Measurements from ENCODE around the gene GRIK1.
A peak's percentile ranks its signal among the peaks of the same experiment; 100 is the strongest.

GRIK1 gene

DNA sequence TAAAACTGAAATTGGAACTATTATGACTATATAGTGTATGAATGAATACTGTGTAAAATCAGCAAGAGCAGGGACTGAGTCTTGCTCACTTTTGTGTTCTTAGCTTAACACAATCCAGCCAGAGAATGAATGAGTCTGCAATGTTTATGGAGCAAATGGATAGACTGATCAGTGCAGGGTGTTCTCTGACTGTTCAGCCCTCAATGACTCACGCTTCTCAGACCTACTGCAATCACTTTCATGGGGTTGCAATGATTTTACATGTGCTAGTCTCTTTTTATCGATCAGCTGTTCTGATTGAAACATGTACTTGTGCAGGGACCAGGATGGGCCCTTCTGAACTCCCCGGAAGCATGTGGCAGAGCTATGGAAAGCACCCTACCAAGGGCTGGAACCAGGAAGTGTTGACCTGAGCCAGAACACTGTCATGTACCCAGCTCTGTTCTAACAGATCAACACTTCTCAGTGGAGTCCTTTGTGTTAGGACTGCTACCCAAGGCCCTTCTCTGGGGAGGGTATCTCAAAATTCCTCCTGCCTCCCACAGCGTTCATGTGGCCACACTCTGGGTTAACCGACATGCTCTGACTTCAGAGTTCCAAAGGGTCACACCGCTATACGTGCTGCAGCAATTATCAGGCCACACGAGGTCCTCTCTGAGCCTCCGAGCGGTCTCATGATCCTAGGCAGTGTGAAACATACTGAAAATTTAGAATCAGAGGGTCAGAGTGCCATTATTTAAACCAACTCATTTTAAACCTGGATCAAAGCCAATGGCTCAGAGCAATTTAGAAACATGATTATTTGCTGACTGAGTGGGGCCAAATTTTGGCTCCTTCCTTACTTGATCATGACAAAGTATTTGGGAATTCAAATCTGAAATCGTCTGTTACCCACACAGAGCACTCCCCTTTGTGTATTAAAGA lies 35.2 kb downstream of the GRIK1 start:
- no peak for DNase-seq

GRCh38 chr21:29896884-29897283 lies 42.9 kb downstream of the GRIK1 start:
- DNase-seq: no peak

DNA sequence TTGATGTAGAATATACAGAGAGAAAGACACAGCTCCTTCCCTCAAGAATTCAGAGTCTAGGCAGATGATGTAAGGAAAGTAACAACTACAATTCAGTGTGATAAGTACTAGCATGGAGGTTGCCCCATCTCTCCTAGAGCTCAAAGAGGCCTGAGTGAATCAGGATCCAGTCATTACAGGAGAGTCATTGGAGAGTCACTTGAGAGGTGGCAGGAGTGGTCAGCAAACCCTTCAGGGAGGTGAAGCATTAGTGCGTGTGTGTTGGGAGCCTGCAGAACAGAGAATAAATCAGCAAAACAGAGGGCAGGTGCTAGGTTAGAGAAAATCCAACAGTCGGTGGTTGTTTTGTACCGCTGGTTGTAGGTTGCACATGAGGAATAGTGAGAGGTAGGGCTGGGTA lies 46.1 kb downstream of the GRIK1 start:
- no peak for DNase-seq

GRCh38 chr21:29892379-29892778 lies 47.4 kb downstream of the GRIK1 start:
- no peak for DNase-seq

GRCh38 chr21:29888437-29888836 lies 51.4 kb downstream of the GRIK1 start:
- DNase-seq: no peak

- no peak for DNase-seq
Measured at GRCh38 chr21:29887313-29888009, 52.3 kb downstream of the GRIK1 start.

GRCh38 chr21:29885491-29885890 lies 54.3 kb downstream of the GRIK1 start:
- no peak for DNase-seq

DNA sequence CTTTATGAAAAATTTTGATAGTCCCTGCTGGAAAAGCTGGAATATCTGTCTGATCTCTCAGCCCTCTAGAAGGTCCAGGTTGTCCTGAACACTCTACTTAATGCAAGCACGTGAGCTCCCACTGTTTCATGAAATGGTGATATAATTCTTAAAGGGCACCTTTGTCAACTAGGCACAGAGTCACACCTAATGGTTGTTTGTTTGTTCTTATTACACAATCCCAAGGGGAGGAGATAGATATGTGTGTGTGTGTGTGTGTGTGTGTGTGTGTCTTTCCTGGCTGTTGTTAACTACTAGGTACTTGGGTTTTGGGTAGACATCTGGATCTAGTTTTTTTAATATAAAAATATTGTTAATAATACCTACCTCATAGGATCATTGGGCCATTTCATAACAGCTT lies 63.9 kb downstream of the GRIK1 start:
- no peak for DNase-seq

GRCh38 chr21:29875036-29875716 lies 64.6 kb downstream of the GRIK1 start:
- no peak for DNase-seq

GRCh38 chr21:29873908-29874307 lies 65.9 kb downstream of the GRIK1 start:
- DNase-seq: no peak

GRCh38 chr21:29870814-29871213 lies 69.0 kb downstream of the GRIK1 start:
- no peak for DNase-seq

DNA sequence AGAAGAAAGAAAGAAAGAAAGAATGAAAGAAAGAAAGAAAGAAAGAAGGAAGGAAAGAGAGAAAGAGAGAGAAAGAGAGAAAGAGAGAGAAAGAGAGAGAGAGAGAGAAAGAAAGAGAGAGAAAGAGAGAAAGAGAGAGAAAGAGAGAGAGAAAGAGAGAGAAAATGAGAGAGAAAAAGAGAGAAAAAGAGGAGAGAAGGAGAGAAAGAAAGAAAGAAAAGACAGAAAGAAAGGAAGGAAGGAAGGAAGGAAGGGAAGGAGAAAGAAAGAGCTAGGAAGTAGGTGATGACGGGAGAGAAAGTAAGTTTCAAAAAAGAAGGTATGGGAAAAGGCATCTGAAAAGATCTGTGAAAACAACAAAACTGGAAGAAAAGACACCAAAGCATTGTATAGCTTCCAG lies 72.0 kb downstream of the GRIK1 start:
- no peak for DNase-seq

- DNase-seq: no peak
Measured at GRCh38 chr21:29860346-29860745, 79.5 kb downstream of the GRIK1 start.

- DNase-seq: no peak
Measured at GRCh38 chr21:29857150-29857549, 82.6 kb downstream of the GRIK1 start.

- DNase-seq: no peak
Measured at GRCh38 chr21:29854795-29855194, 85.0 kb downstream of the GRIK1 start.

GRCh38 chr21:29851611-29852010 lies 88.2 kb downstream of the GRIK1 start:
- no peak for DNase-seq

DNA sequence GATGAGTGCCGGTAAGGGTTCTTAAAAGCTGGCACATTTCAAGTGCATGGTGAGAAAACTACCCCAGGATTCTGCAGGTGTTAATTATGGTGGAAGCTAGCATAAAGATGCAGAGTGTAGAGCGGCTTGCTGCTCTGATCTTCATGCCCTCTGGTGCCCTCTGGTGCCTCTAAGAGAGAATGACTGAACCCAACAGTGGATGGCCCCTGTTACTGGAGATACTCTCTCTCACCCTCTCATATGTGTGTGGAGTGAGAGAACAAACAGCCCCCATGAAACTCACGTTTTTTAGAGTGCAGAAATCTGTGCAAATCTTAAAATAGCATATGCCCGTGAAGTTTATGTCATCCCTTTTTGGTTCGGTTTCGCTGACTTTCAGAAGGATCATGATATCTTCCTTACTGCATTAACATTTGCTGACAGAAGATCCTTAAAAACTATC lies 90.0 kb downstream of the GRIK1 start:
- peak; percentile 9 for DNase-seq

GRCh38 chr21:29843804-29844203 lies 96.0 kb downstream of the GRIK1 start:
- DNase-seq: no peak

DNA sequence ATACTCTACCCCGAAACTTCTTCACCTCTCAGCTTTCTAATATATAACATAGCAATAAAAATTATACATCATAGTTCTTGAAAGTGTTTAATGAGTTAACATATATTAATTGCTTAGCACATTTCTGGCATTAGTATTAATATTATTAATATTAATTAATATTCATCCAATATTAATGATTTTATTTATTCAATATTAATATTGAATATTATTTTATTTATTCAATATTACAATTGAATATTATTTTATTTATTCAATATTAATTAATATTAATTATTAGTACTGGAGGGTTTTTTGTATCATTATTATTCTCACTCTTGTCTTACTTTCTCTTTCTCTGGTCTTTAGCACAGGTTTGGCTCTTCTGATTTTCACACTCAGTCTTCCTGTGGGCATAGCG lies 105.2 kb downstream of the GRIK1 start:
- no peak for DNase-seq

DNA sequence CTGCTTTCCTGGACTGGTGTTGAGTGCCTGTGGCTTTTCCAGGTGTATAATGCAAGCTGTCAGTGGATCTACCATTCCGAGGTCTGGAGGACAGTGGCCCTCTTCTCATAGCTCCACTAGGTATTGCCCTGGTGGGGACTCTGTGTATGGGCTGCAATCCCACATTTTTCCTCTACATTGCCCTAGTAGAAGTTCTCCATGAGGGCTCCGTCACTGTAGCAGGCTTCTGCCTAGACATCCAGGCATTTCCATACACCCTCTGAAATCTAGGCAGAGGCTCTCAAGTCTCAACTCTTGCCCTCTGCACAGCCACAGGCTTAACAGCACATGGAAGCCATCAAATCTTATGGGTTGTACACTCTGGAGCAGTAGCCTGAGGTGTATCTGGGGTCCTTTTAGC lies 107.6 kb downstream of the GRIK1 start:
- no peak for DNase-seq

DNA sequence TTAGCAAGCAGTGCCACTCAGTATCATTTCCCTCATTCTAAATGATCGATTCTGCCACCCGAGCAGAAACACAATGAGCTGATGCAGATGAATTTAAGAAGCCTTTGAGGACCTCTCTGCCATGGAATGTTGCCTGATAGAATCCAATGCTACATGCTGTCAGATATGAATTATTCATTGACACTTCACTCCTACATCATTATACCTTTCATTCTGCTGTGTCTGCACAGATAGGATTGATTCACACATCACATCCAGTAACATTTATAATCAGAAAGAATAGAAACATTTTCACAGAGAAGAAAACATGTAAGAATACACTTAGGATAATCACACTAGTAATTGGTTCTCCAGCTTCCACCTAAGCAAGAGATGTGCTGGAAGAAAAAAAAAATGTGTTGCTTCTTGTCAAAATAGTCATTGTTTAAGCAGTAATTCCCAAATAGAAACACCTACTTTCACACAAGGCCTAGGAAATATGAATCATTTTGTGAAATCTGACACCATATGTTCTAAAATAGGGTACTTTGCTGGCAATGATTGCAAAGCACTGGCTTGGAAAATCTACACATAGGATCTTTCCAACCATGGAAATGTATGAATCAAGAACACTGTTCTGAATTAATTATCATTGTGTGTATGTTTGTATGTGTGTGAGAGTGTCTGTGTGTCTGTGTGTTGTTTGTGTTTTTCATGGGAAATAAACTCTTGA lies 110.1 kb downstream of the GRIK1 start:
- no peak for DNase-seq

- no peak for DNase-seq
Measured at GRCh38 chr21:29827647-29828046, 112.1 kb downstream of the GRIK1 start.

DNA sequence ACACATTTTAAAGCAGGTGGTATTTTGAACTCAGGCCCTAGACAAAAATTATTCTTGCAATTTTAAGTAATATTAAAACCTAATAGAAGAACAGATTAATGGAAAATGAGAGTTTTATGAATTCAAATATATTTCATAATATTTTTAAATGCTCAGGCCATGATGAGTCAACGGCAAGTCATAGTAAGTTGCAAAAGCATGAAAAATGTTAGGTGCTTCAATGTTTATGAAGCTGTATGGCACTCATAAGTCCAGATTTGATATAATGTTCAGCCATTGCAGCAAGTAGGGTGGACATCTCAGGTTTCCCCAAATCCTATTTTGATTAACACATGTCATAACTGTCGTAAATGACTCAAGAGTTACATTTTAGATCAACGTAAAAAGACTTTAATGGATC lies 112.6 kb downstream of the GRIK1 start:
- no peak for DNase-seq

All from activated gamma-delta T cell treated with Interleukin-2 at 50 U/mL for 16 hours (primary cell).